ENCODE measurements around the gene SCGB1C1.

- peak in 1 of 4 donors; percentile 0 for TF ChIP-seq CTCF (IDR thresholded peaks at IDR 0.05)
- no peak for TF ChIP-seq POLR2A (IDR thresholded peaks at IDR 0.05)
These were observed 44.2 kb downstream of the SCGB1C1 start, which contains the start of gene PSMD13 for GRCh38 chr11:236774-237767.

Data from right lobe of liver (tissue), 4 donors.